Amniotic epithelial cell (primary cell): ENCODE results near the gene DNAAF8.

Experiments used
- DNase-seq: peaks from one replicate; pipeline ENCODE4 v3.0.0-alpha.2; 2010; ENCODE audit warnings: low read depth

The DNAAF8 gene

DNA sequence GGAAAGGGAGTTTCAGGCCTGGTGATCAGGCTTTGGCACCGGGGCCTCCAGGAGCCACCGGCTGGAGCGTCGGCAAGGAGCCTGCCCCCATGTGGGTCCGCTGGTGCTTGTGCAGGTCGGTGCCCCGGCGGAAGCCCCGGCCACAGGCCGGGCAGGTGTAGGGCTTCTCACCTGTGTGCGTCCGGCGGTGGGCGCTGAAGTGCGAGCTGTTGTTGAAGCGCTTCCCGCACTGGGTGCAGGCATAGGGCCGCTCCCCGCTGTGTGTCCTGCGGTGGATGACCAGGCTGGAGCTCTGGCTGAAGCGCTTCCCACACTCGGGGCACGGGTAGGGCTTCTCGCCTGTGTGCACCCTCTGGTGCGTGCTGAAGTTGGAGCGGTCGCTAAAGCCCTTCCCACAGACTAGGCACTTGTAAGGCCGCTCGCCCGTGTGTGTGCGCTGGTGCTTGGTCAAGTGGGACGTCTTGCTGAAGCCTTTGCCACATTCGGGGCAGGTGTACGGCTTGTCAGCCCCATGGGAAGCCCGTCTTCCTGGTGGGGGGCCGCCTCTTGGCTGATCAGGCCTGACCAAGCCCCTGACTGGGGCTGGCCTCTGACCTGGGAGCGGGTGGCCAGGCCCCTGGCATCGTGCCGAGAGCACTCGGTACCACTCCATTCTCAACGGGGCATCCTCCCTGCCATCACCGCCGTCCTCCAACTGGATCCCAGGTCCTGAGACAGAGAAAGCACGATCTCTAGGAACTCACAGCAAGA is 18.2 kb downstream of the DNAAF8 start:
- DNase-seq = no peak

DNA sequence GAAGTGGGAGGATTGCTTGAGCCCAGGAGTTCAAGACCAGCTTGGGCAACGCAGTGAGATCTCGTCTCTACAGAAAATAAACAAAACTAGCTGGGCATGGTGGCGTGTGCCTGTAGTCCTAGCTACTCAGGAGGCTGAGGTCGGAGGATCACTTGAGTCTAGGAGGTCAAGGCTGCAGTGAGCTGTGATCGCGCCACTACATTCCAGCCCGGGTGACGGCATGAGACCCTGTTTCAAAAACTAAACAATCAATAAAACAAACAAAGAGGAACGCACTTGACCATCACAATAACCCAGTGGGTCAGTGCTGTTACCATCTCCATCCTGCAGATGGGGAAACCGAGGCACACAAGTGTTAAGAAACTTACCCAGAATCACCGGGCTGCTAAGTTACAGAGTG is 18.9 kb downstream of the DNAAF8 start:
- DNase-seq = no peak

DNA sequence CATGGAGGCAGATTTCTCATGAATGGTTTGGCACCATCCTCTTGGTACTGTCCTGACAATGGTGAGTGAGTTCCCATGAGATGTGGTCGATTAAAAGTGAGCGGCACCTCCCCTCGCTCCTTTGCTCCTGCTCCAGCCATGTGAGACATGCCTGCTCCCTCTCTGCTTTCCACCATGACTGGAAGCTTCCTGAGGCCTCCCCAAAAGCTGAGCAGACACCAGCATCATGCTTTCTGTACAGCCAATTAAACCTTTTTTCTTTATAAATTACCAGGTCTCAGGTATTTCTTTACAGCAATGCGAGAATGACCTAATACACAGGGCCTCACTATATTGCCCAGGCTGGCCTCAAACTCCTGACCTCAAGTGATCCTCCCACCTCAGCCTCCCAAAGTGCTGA is 20.5 kb downstream of the DNAAF8 start:
- DNase-seq = no peak

DNA sequence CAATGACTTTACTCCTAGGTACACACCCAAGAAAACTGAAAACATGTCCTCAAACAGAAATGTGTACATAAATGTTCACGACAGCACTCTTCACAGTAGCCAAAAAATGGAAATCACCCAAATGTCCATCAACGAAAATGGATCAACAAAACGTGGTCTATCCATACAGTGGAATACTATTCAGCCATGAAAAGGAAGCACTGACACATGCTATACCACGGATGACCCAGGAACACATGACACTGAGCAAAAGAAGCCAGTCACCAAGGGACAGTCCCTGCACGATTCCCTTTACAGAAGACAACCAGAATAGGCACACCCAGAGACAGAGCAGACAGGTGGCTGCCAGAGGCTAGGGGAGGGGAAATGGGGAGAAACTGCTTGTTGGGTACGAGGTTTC is 21.4 kb downstream of the DNAAF8 start:
- DNase-seq = no peak

DNA sequence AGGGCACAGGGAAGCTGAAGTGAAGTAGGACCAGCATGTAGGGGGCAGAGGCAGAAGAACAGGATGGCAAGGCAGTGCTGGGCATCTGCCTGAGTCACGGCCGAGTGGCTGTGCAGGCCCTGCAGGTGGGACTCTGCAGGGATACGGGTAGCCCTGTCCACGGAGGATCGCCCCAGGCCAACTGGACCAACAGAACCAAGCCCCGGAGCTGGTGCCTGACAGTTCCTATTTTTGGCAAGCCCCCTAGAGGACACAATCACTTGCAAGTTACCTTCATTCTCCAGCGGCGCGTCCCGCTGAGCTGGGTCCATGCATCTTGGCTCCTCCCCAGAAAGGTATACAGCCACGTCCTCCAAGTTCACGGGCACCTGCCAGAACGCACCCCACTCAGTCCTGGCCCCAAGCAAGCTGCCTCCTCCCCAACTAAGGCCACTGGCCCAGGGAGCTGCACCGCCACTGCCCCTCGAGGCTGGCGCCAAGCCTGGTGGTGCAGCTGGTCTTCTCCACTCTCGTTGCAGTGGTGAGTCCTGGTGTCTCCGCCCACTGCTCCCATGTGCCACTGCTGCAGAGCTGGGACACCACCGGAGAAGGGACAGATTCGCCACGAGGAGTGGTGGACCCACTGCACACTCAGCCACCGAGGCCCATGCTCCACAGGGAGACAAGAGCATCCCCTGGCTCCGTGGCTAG is 26.0 kb downstream of the DNAAF8 start:
- DNase-seq = no peak

DNA sequence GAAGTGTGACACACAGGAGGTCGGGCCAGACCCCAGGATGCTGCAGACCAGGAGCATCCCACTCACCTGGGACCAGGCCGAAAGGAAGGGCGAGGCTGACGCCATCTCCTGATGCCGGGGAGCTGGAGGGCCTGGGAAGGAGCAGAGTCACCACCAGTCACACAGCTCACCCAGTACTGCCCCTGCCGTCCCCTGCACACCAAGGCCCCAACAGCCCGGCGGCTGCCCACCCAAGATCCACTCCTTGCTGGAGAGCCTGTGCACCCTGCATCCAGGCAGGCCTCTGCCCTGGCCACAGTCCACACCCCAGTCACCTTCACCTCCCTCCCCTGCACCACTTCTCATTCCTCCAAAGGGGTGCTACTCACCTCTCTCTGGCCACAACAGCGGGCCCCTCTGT is 27.9 kb downstream of the DNAAF8 start:
- no peak for DNase-seq

DNA sequence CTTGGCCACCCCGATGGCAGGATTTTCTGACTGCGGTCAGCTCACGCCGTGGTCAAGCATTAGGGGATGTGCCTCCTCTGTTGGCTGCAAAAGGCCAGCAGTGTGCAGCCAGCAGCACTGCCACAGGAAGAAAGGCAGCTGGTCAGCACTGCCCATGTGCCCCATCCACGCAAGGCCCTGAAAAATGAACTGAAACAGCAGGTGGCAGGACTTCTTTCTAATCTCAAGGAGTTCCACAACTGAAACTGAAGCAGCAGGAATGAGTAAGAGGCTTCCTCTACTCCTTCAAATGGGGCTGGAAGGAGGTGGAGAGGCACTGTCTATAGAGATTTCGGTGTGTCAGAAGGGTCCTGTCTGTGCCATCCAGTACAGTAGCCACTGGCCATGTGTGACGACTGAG is 29.5 kb downstream of the DNAAF8 start:
- no peak for DNase-seq

DNA sequence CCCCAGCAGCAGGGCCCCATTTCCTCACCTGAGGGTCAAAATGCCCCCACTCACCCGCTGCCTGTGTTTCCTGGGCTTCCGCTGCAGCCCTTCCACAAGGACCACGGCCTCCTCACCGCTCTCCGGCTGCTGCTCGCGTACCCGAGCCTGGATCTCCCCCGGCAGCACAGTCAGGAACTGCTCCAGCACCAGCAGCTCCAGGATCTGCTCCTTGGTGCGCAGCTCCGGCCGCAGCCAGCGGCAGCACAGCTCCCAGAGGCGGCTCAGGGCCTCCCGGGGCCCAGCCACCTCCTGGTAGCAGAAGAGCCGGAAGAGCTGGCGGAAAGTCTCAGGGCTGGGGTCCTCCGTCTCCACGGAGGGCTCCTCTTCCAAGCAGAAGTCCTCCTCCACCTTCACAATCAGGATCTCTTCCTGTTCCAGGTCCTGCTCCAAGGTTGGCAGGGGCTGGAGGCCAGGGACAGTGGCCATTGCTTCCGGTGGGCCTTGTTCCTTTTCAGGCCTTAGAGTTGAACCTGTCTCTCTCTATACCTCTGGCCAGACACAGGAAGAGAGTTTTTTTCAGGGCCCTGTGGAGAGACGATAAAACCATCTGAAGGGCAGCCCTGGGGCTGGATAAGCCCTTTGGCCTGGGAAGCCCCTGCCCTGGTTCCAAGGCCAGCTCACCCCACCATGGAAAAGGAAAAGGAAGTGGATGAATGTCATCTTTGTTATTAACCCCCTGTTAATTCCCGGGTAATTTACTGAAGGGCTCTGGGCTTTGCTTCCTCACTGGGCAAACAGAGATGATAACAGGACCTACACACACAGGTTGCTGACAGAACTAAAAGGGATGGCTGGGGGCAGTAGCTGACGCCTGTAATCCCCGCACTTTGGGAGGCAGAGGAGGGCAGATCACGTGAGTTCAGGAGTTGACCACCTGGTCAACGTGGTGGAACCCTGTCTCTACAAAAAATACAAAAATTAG is 31.5 kb downstream of the DNAAF8 start:
- no peak for DNase-seq

DNA sequence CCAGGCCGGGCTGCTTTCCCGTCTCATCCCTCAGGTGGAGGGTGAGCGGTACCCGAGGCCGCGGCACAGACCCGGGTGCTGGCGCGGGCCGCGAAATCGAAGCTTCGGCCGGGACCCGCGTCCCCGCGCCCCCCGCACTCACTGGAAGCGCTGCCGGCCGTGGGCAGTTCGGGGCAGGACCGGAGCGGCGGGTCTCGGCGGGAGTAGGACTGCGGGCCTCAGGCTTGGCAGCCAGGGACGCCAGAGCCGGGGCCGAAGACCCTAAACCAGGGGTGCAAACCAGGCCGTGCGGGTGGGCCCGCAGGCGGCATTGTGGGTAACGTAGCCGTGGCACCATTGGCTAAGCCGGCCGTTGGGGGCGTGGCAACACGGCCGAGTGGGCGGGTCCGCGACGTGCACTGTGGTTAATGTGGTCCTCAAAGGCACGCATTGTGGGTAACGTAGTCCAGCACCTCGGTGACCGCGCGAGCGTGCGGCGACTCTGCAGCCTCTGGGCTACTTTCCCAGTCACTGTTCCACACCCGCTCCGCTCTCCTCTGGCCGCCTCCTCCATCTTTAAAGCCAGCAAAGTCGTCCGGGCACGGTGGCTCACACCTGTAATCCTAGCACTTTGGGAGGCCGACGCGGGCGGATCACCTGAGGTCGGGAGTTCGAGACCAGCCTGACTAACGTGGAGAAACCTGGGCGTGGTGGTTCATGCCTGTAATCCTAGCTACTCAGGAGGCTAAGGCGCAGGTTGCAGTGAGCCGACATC is 32.7 kb downstream of the DNAAF8 start, which contains the start of gene ZNF500:
TSS of gene ZNF500 (minus strand) at position 288 of the 754 bp plus-strand sequence. CDS start 1,184 bp downstream, outside the sequence.
- DNase-seq = peak; percentile 93

DNA sequence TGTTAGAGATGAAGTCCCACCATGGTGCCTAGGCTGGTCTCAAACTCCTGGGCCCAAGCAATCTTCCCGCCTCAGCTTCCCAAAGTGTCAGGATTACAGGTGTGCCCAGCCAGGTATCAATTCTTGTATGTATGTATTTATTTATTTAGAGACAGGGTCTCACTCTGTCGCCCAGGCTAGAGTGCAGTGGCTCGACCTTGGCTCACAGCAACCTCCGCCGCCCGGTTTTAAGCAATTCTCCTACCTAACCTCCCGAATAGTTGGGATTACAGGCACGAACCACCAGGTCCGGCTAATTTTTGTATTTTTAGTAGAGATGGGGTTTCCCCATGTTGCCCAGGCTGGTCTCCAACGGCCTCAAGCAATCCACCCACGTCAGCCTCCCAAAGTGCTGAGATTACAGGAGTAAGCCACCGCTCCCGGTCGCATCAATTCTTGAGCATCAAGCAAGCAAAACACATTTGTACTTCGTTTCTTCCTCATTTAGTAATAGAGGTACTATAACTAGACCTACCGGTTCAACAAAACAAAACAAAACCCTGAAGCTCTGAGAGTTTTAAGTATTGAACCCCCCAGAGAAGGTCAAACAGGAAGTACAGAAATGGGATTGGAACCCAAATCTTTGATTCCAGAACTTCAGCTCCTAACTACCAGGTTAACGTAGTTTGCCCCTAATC is 33.7 kb downstream of the DNAAF8 start:
- peak; percentile 23 for DNase-seq

DNA sequence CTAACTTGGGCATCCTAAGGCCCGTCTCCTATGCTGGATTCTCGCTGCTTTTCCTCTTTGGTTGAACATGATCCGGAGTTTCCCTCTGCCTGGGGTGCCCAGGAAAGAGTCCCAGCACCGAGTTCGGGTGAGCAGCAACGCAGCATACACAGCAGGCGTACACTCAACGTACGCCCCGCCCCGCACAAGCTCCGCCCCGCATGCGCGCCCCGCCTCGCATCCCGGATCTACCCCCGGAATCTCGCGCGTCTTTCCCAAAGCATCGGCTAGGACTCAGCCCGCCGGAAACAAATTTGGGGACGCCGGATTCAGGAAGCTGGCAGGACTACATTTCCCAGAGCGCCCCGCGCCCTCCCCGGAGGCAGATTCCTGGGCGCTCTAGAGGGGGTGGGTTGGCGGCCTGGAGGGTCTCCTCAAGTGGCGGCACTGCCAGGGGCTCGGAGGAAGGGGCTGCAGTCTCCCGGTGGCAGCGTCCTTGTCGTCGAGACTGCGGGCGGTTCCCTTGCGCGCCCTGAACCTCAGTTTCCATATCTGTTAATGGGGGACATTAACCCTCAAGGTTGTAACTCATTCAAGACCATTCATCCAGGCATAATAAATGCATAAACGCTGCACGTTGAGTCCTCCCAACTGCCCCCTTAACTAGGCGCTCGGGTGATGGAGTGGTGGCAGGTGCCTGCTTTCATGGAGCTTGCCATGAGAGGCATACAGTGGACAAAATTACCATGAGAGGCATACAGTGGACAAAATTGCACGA is 34.4 kb downstream of the DNAAF8 start:
- peak; percentile 91 for DNase-seq

DNA sequence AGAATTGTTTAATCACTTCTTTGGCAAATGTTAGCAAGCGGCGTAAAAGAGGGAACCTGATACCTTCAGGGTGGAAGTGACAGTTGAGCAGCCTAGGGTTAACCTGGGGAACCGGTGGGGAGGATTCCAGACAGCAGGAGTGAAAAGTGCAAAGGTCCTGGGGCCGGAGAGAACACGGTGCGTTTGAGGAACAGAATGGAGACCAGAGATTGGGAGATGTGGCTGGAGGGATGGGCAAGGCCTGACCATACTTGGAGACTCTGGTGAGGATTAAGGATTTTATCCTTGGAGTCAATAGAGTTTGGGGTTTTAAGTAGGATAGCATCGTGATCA is 34.9 kb downstream of the DNAAF8 start:
- DNase-seq = no peak

DNA sequence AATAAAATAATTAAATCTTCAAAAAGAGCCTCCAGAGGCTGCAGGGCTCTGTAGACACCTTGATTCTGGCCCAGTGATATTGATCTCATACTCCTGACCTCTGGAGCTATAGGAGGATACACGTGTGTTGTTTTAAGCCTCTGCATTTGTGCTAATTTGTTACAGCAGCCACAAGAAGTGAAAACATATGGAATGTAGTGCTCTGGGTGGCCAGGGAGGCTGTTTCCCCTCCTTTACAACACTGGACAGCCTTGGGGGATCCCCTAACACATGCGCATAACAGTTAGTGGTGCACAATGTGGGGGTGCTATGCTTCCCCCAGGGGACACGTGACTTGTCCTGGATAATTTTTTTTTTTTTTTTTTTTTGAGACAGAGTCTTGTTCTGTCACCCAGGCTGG is 37.3 kb downstream of the DNAAF8 start:
- no peak for DNase-seq

DNA sequence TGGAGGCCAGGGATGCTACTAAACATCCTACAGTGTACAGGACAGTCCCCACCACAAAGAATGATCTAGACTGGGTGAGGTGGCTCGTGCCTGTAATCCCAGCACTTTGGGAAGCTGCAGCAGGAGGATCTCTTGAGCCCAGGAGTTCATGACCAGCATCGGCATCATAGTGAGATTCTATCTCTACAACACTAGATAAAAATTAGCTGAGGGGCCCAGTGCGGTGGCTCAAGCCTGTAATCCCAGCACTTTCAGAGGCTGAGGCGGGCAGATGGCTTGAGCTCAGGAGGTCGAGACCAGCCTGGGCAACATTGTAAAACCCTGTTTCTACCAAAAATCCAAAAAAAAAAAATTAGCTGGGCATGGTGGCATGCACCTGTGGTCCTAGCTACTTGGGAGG is 38.0 kb downstream of the DNAAF8 start:
- DNase-seq = no peak

DNA sequence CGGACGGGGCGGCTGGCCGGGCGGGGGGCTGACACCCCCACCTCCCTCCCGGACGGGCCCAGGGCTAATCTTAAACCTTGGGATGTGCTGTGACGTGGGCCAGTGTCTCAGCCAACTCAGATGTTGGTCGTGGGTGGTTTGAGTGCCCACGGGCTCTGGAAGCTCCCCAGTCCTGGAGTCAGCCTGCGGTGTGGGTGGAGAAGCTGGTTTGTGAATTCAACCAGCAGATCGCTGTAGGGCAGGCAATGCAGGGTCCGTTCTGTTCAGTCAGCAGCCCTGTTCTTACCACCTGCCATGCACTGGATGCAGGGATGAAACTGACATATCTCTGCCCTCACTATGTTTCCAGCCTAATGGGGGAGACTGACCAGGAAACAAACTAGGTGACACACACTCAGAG is 40.7 kb downstream of the DNAAF8 start:
- DNase-seq = no peak

DNA sequence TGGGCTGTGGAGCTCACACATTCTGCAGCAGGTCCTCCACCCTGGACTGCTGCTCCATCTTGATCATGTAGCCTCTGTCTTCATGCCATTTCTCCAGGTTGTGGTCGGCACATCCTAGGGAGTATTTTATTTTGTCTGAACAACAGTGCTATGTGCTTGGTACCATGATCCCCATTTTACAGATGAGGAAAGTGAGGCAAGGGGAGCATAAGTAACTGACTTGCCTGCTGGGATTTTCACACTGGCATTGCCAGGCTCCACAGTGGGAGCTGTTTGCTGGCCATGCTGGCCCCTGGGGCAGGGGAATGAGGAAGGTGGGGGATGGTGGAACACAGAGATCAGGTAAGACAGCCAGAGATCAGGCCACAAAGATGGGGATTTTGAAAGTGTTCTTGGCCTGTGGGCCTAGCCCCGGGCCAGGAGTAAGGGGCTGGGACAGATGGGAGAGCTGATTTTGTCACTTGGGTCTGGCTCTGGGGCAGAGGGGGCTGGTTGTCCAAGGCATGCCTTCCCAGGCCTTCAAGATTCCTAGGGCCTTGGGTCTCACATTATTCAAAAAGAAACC is 41.9 kb downstream of the DNAAF8 start:
- no peak for DNase-seq

DNA sequence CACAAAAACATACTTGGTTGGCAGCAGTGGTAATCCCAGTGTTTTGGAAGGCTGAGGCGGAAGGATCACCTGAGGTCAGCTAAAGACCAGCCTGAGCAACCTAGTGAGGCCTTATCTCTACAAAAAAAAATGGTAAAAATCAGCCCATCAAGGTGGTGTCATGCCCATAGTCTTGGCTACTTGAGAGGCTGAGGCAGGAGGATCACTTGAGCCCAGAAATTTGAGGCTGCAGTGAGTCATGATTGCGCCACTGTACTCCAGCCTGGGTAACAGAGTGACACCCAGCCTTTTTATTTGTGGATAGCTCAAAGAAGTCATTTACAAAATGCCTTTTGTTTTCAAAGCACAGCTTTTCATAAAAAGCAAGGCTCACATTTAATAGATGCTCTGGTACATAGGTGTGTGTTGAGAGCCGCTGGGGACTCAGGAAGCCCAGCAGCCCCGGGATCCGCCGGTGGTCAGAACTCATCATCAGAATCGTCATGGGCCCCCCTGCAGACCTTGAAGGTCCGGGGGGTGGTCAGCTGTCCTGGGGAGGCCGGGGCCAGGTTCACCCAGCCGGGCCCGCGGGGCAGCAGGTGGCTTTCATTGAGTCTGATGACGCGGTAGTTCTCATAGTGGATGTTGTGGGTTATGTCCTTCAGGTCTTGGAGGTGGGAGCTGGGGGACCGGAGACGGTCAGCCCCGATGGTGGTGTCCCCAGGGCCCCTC is 43.2 kb downstream of the DNAAF8 start:
- no peak for DNase-seq

DNA sequence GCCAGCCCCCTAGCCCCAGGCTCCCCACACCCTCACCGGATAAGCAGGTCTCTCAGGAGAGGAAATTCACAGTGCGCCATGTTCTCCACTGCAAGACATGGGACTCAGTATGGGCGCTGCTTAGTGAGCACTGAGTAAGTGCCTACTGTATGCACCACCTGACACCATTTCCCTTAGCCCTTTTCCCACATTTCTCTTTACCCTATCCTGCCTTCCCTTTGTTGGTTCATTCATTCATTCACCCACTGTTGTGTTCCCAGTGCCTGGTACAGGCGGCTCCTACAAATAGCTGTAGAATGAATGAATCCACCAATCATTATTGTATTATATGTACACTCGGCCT is 43.7 kb downstream of the DNAAF8 start:
- DNase-seq = no peak

DNA sequence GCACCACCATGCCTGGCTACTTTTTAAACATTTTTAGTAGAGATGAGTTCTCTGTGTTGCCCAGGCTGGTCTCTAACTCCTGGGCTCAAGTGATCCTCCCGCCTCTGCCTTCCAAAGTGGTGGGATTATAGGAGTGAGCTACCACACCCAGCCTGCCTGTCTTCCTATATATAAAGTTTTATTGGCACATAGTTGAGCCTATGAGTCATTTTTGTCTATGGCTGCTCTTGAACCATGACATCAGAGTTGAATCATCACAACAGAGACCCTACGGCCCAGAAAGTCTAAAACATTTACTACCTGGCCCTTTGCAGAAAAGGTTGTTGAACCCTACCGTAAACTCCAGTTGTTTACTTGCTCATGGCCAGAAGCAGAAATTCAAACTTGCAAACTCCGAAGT is 45.9 kb downstream of the DNAAF8 start:
- peak; percentile 11 for DNase-seq
